MM.1S (cell line): Measurements from ENCODE around the gene LYSET.
A peak's percentile ranks its signal among the peaks of the same experiment; 100 is the strongest.

ENCODE experiments used
- DNase-seq: peaks from one replicate; pipeline ENCODE4 v3.0.0-alpha.2; 2015
- H2AFZ ChIP-seq: fragments of 300-600 bp; sonication (generic); 2 replicates; pipeline ENCODE4 v1.6.0; 2016; ENCODE audit warnings: antibody characterized with exemption, low read length
- H3F3A ChIP-seq: fragments of 300-600 bp; sonication (generic); 2 replicates; pipeline ENCODE4 v1.6.1; 2016; ENCODE audit warnings: mild to moderate bottlenecking, antibody characterized with exemption, low read length, moderate library complexity, mixed read lengths; ENCODE audit not compliant: insufficient read depth
- H3K27ac ChIP-seq: fragments of 300-600 bp; sonication (generic); 2 replicates; pipeline ENCODE4 v1.5.1; 2016; ENCODE audit warnings: mild to moderate bottlenecking, low read length
- H3K27me3 ChIP-seq: fragments of 300-600 bp; sonication (generic); replicated peaks from 2 replicates; pipeline ENCODE4 v1.6.0; 2016; ENCODE audit warnings: low read length; ENCODE audit not compliant: insufficient read depth
- H3K36me3 ChIP-seq: fragments of 300-600 bp; sonication (generic); replicated peaks from 2 replicates; pipeline ENCODE4 v1.6.1; 2016; ENCODE audit warnings: mild to moderate bottlenecking, low read length, mixed read lengths; ENCODE audit not compliant: insufficient read depth
- H3K4me1 ChIP-seq: fragments of 300-600 bp; sonication (generic); 2 replicates; pipeline ENCODE4 v1.6.1; 2016; ENCODE audit warnings: low read length, mixed read lengths
- H3K4me2 ChIP-seq: fragments of 300-600 bp; sonication (generic); 2 replicates; pipeline ENCODE4 v1.6.0; 2016; ENCODE audit warnings: low read depth, low read length
- H3K4me3 ChIP-seq: fragments of 300-600 bp; sonication (generic); 2 replicates; pipeline ENCODE4 v1.5.1; 2016; ENCODE audit warnings: low read length, mixed read lengths
- H3K79me2 ChIP-seq: fragments of 300-600 bp; sonication (generic); 2 replicates; pipeline ENCODE4 v1.6.1; 2016; ENCODE audit warnings: mixed run types, low read length, mixed read lengths
- H3K9ac ChIP-seq: fragments of 300-600 bp; sonication (generic); 2 replicates; pipeline ENCODE4 v1.6.1; 2016; ENCODE audit warnings: low read length, mixed read lengths
- H3K9me2 ChIP-seq: fragments of 300-600 bp; sonication (generic); replicated peaks from 2 replicates; pipeline ENCODE4 v1.6.1; 2016; ENCODE audit warnings: mild to moderate bottlenecking, low read length, mixed read lengths; ENCODE audit not compliant: insufficient read depth
- H3K9me3 ChIP-seq: fragments of 300-600 bp; sonication (generic); replicated peaks from 2 replicates; pipeline ENCODE4 v1.6.1; 2016; ENCODE audit warnings: mild to moderate bottlenecking, low read length, mixed read lengths; ENCODE audit not compliant: insufficient read depth
- H4K20me1 ChIP-seq: fragments of 300-600 bp; sonication (generic); 2 replicates; pipeline ENCODE4 v1.6.1; 2016; ENCODE audit warnings: mild to moderate bottlenecking, low read length, moderate library complexity, mixed read lengths; ENCODE audit not compliant: insufficient read depth
- CTCF ChIP-seq: fragments of 300-600 bp; sonication (generic); IDR thresholded peaks from 2 replicates; pipeline ENCODE4 v1.5.1; 2016; ENCODE audit warnings: antibody characterized with exemption, low read length, mixed read lengths
- EZH2 ChIP-seq: fragments of 300-600 bp; sonication (generic); optimal IDR thresholded peaks from 2 replicates; pipeline ENCODE3; 2017; ENCODE audit warnings: low read depth, mild to moderate bottlenecking, antibody characterized with exemption, low read length, mixed read lengths
- EZH2phosphoT487 ChIP-seq: fragments of 300-600 bp; sonication (generic); IDR thresholded peaks from 2 replicates; pipeline ENCODE4 v1.6.1; 2018; ENCODE audit warnings: antibody characterized with exemption, low read length

The LYSET gene

GRCh38 chr14:93206793-93207467, 21.8 kb downstream of the LYSET start, which contains the start of the genes GON7 and UBR7:
TSS of gene GON7 (minus strand) at chr14:93207065. CDS start at chr14:93207037, 28 bp downstream.
TSS of gene UBR7 (plus strand) at chr14:93207256. CDS start at chr14:93207292, 36 bp downstream.
- Histone ChIP-seq H4K20me1 (no peaks in the 10 kb centered on the region), H3K9me3 (no peaks in the 10 kb centered on the region), H3K27ac (peak within 1 kb of the TSS; percentile 55), H3F3A (no peaks in the 10 kb centered on the region), H3K27me3 (no peaks in the 10 kb centered on the region), H3K36me3 (no peaks in the 10 kb centered on the region), H3K9ac (peak within 1 kb of the TSS; percentile 80), H3K4me3 (peak within 1 kb of the TSS; percentile 79), H3K79me2 (peaks cover 51% of the 10 kb centered on the region), H3K4me2 (peak within 1 kb of the TSS; percentile 78), H3K9me2 (no peaks in the 10 kb centered on the region), H3K4me1 (0 out of 2 replicates have a peak, but pooled peaks cover 3% of the 10 kb centered on the region), H2AFZ (peak within 1 kb of the TSS; percentile 65; the same call in 1 of the 2 replicates)
- peak; percentile 87 for DNase-seq
- TF ChIP-seq CTCF (no peak), EZH2 (no peak), EZH2phosphoT487 (no peak)

GRCh38 chr14:93207468-93208308, 22.6 kb downstream of the LYSET start:
- no peak for TF ChIP-seq EZH2phosphoT487
- TF ChIP-seq EZH2, result no peak
- TF ChIP-seq CTCF, result peak; percentile 23
- no peak for DNase-seq
- Histone ChIP-seq H3K4me2 (peak overlapping the region; percentile 78), H4K20me1 (no peaks in the 10 kb centered on the region), H3K4me3 (peak overlapping the region; percentile 79), H3K27me3 (no peaks in the 10 kb centered on the region), H3K79me2 (peaks cover 51% of the 10 kb centered on the region), H3K9me2 (no peaks in the 10 kb centered on the region), H3F3A (no peaks in the 10 kb centered on the region), H3K36me3 (no peaks in the 10 kb centered on the region), H3K9me3 (no peaks in the 10 kb centered on the region), H2AFZ (peak overlapping the region; percentile 65; the same call in 1 of the 2 replicates), H3K4me1 (0 out of 2 replicates have a peak, but pooled peaks cover 3% of the 10 kb centered on the region), H3K27ac (peak overlapping the region; percentile 49; the same call in 1 of the 2 replicates), H3K9ac (peak overlapping the region; percentile 80)

- H2AFZ ChIP-seq, result no peak overlapping the region
- H3K9me3 ChIP-seq, result no peaks in the 10 kb centered on the region
- no peaks in the 10 kb centered on the region for H4K20me1 ChIP-seq
- peaks cover 23% of the 10 kb centered on the region for H3K79me2 ChIP-seq
- DNase-seq, result no peak
- no peaks in the 10 kb centered on the region for H3F3A ChIP-seq
- peak overlapping the region; percentile 31; the same call in 1 of the 2 replicates for H3K27ac ChIP-seq
- TF ChIP-seq EZH2phosphoT487, result no peak
- no peak for TF ChIP-seq EZH2
- no peak for TF ChIP-seq CTCF
- H3K4me1 ChIP-seq, result 0 out of 2 replicates have a peak, but pooled peaks cover 3% of the 10 kb centered on the region
- no peaks in the 10 kb centered on the region for H3K9me2 ChIP-seq
- no peaks in the 10 kb centered on the region for H3K27me3 ChIP-seq
- H3K4me2 ChIP-seq, result no peak overlapping the region
- H3K9ac ChIP-seq, result no peak overlapping the region
- H3K4me3 ChIP-seq, result no peak overlapping the region
- no peaks in the 10 kb centered on the region for H3K36me3 ChIP-seq
Measured at GRCh38 chr14:93212432-93212831, 27.3 kb downstream of the LYSET start.
